GM21447 (cell line): ENCODE measurements around the gene GREB1L.

ENCODE experiments used
- ATAC-seq: cut with Tn5 transposase; IDR thresholded peaks from one replicate; pipeline ENCODE4 v1.9.1; 2021; ENCODE audit not compliant: unreplicated experiment

GREB1L gene

GRCh38 chr18:21548647-21549046 lies 306.6 kb downstream of the GREB1L start:
- ATAC-seq = no peak

DNA sequence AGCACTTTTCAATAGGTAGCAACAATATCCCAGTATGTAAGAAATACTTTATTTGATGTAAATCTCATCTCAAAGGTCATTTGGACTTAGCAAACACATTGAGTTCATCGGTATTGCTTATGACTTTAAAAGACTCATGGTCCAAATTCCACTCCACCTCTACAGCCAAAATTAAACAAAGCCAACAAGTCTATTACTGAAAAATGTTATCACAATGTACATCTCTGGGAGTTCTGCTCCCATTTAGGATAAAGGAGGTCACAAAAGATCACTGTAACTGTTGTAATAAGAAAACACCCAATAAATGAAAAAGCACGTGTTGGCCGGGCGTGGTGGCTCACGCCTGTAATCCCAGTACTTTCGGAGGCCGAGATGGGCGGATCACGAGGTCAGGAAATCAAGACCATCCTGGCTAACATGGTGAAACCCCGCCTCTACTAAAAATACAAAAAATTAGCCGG lies 308.5 kb downstream of the GREB1L start:
- ATAC-seq = no peak

DNA sequence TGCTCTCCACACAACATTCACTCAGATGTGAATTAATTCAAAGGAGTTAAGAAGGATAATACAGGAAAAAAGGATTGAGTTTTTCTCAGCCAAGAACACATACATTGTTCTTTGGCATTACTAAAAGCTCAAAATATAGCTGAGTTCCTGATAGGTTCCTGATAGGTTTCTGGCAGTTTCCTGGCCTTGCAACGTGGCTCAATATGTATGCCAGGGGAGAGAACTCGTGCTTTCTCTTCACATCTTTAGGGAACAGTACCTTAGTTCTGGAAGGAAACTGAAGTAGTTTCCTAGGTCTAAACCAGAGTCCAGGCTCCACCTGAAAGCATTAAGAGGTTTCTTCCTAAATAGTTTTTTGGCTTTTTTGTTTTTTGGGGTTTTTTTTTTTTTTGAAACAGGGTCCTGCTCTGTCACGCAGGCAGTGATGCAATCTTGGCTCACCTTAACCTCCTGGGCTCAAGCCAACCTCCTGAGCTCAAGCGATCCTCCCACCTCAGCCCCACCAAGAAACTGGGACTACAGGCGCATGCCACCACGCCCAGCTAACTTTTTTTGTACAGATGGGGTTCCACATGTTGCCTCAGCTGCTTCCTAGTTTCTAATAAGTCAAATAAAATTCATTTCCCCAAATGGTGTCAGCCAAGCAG lies 315.7 kb downstream of the GREB1L start:
- no peak for ATAC-seq

DNA sequence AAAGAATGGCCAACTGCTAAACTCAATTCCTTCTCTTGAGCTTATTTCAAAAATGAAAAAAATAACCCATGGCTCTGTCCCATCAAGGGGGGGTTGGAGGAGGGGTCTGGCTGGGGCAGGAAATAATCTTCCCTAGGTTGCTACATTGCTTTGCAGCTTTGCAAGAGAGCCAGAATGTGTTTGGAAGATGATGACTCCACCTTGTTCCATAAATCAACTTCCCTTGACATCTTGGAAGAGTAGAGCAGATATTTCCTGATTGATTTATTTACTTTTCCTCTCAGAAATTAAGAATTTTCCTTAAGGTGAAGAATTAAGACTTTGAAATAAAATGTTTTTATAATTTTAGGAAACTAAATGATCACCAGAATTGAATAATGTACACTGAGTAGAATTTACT lies 317.2 kb downstream of the GREB1L start:
- ATAC-seq = no peak

- no peak for ATAC-seq
Observed at GRCh38 chr18:21571772-21572171, 329.7 kb downstream of the GREB1L start.
